OCI-LY3 (cell line): ENCODE data around the gene CACNA1B.

Experiments
- H2AFZ ChIP-seq: fragments of 200-600, 300-600 bp; shearing (Covaris generic); 2 replicates; pipeline ENCODE4 v1.6.0; 2014; ENCODE audit warnings: antibody characterized with exemption, low read depth, low read length
- H3K27ac ChIP-seq: fragments of 200-600, 300-600 bp; sonication (generic); 2 replicates; pipeline ENCODE4 v1.5.1; 2014; ENCODE audit warnings: mild to moderate bottlenecking, low read length, moderate library complexity, mixed read lengths
- H3K27me3 ChIP-seq: fragments of 200-600, 300-600 bp; sonication (generic); 2 replicates; pipeline ENCODE4 v1.6.1; 2014; ENCODE audit warnings: low read depth, low read length, mixed read lengths
- H3K36me3 ChIP-seq: fragments of 200-600, 300-600 bp; sonication (generic); replicated peaks from 2 replicates; pipeline ENCODE3; 2014; ENCODE audit warnings: low read depth, low read length, mixed read lengths
- H3K4me1 ChIP-seq: fragments of 300-600, 200-600 bp; sonication (generic); 2 replicates; pipeline ENCODE4 v1.6.1; 2014; ENCODE audit warnings: low read length, mixed read lengths
- H3K4me2 ChIP-seq: fragments of 200-600, 300-600 bp; sonication (generic); 2 replicates; pipeline ENCODE4 v1.6.1; 2014; ENCODE audit warnings: low read length, mixed read lengths
- H3K4me3 ChIP-seq: fragments of 300-600, 200-600 bp; sonication (generic); 2 replicates; pipeline ENCODE4 v1.5.1; 2014; ENCODE audit warnings: antibody characterized with exemption, mild to moderate bottlenecking, low read length, moderate library complexity
- H3K79me2 ChIP-seq: fragments of 300-600, 200-600 bp; shearing (Covaris generic); 2 replicates; pipeline ENCODE4 v1.6.1; 2014; ENCODE audit warnings: mild to moderate bottlenecking, low read length, mixed read lengths
- H3K9ac ChIP-seq: fragments of 300-600, 200-600 bp; shearing (Covaris generic); 2 replicates; pipeline ENCODE4 v1.6.0; 2014; ENCODE audit warnings: mild to moderate bottlenecking, low read length, moderate library complexity
- H3K9me3 ChIP-seq: fragments of 200-600, 300-600 bp; shearing (Covaris generic); 2 replicates; pipeline ENCODE4 v1.6.1; 2014; ENCODE audit warnings: low read length, mixed read lengths; ENCODE audit not compliant: insufficient read depth
- H4K20me1 ChIP-seq: fragments of 200-600, 300-600 bp; sonication (generic); 2 replicates; pipeline ENCODE4 v1.6.1; 2016; ENCODE audit warnings: low read length, mixed read lengths; ENCODE audit not compliant: insufficient read depth
- EZH2phosphoT487 ChIP-seq: fragments of 200-600 bp; shearing (Covaris generic); IDR thresholded peaks from 2 replicates; pipeline ENCODE4 v1.6.1; 2018; ENCODE audit warnings: antibody characterized with exemption, mixed run types, low read depth
- TF ChIP-seq, protein P1 (sequence below): fragments of 200-600, 300-600 bp; sonication (generic); IDR thresholded peaks from 2 replicates; pipeline ENCODE4 v1.5.1; 2014; ENCODE audit warnings: antibody characterized with exemption, low read length, low read depth

The CACNA1B gene

GRCh38 chr9:137987244-137988030, 109.9 kb downstream of the CACNA1B start:
- Histone ChIP-seq H3K9me3 (no peaks in the 10 kb centered on the region), H3K9ac (no peak overlapping the region), H4K20me1 (peaks cover 44% of the 10 kb centered on the region), H3K4me3 (no peak overlapping the region), H2AFZ (no peak overlapping the region), H3K4me1 (no peaks in the 10 kb centered on the region), H3K27me3 (no peaks in the 10 kb centered on the region), H3K4me2 (no peak overlapping the region), H3K36me3 (peaks cover 81% of the 10 kb centered on the region), H3K79me2 (0 out of 2 replicates have a peak, but pooled peaks cover 5% of the 10 kb centered on the region), H3K27ac (no peak overlapping the region)
- no peak for TF ChIP-seq EZH2phosphoT487
- TF ChIP-seq, protein P1, sequence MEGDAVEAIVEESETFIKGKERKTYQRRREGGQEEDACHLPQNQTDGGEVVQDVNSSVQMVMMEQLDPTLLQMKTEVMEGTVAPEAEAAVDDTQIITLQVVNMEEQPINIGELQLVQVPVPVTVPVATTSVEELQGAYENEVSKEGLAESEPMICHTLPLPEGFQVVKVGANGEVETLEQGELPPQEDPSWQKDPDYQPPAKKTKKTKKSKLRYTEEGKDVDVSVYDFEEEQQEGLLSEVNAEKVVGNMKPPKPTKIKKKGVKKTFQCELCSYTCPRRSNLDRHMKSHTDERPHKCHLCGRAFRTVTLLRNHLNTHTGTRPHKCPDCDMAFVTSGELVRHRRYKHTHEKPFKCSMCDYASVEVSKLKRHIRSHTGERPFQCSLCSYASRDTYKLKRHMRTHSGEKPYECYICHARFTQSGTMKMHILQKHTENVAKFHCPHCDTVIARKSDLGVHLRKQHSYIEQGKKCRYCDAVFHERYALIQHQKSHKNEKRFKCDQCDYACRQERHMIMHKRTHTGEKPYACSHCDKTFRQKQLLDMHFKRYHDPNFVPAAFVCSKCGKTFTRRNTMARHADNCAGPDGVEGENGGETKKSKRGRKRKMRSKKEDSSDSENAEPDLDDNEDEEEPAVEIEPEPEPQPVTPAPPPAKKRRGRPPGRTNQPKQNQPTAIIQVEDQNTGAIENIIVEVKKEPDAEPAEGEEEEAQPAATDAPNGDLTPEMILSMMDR, result no peak

DNA sequence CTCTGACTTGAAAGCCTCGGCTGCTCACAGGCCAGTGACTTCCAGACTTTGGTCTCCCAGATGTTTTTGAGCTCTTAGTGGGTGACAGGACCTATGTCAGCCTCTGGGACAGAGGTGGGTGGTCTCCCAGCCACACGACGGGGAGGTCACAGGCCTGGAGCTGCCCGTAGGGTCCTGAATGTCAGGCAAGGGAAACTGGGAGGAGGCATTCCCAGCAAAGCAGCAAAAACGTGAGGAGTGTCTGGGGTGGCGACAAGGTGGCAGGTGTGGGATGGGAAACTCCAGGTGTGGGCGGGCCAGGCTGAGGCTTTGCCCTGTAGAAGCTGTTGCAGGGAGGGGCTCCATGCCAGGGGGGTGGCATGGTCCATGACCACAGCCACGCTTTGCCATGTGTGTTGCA, 110.5 kb downstream of the CACNA1B start:
- Histone ChIP-seq H3K79me2 (no peaks in the 10 kb centered on the region), H3K4me2 (no peak overlapping the region), H3K27me3 (no peaks in the 10 kb centered on the region)

GRCh38 chr9:137988701-137989100, 111.1 kb downstream of the CACNA1B start:
- no peak overlapping the region for H2AFZ ChIP-seq
- peaks cover 69% of the 10 kb centered on the region for H3K36me3 ChIP-seq
- TF ChIP-seq, protein P1, result no peak
- no peak for TF ChIP-seq EZH2phosphoT487
- H3K27ac ChIP-seq, result no peak overlapping the region
- no peak overlapping the region for H3K4me2 ChIP-seq
- no peaks in the 10 kb centered on the region for H3K79me2 ChIP-seq
- H3K9me3 ChIP-seq, result no peaks in the 10 kb centered on the region
- H3K4me1 ChIP-seq, result no peaks in the 10 kb centered on the region
- no peaks in the 10 kb centered on the region for H3K27me3 ChIP-seq
- H3K4me3 ChIP-seq, result no peak overlapping the region
- peaks cover 32% of the 10 kb centered on the region for H4K20me1 ChIP-seq
- H3K9ac ChIP-seq, result no peak overlapping the region

More for the DNA sequence above, 110.5 kb downstream of the CACNA1B start:
- H3K4me3 ChIP-seq, result no peak overlapping the region
- peaks cover 75% of the 10 kb centered on the region for H3K36me3 ChIP-seq
- no peak overlapping the region for H2AFZ ChIP-seq
- H3K4me1 ChIP-seq, result no peaks in the 10 kb centered on the region
- peaks cover 38% of the 10 kb centered on the region for H4K20me1 ChIP-seq
- H3K9ac ChIP-seq, result no peak overlapping the region
- H3K27ac ChIP-seq, result no peak overlapping the region
- H3K9me3 ChIP-seq, result no peaks in the 10 kb centered on the region
- TF ChIP-seq, protein P1, result no peak
- no peak for TF ChIP-seq EZH2phosphoT487

DNA sequence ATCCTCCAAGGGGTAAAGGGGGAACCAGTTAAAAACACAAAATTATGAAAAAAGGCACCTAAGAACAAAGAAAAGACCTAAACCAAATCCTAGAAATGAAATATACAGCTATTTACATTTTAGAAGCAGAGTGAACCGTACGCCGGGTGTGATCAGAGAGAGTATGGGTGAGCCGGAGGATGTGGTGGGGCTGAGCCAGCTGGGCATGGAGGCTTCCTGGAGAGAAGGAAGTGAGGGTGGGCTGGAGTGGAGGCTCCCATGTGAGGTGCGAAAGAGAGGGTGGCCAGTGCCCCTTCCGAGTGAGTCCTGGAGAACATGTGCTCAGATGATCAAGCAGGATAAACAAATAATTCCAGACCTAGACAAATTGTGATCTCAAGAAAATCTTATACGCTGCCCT, 111.6 kb downstream of the CACNA1B start:
- Histone ChIP-seq H4K20me1 (peaks cover 32% of the 10 kb centered on the region), H2AFZ (no peak overlapping the region), H3K4me1 (no peaks in the 10 kb centered on the region), H3K36me3 (peaks cover 66% of the 10 kb centered on the region), H3K9me3 (no peaks in the 10 kb centered on the region), H3K27ac (no peak overlapping the region), H3K4me3 (no peak overlapping the region), H3K9ac (no peak overlapping the region), H3K4me2 (no peak overlapping the region), H3K27me3 (no peaks in the 10 kb centered on the region), H3K79me2 (no peaks in the 10 kb centered on the region)
- TF ChIP-seq, protein P1, result no peak
- no peak for TF ChIP-seq EZH2phosphoT487
